Measurements from ENCODE around the gene BTBD10. TPM values are rescaled to one million over a fixed set of nuclear protein-coding genes. Genes with fewer than 3 reads are reported as not detected.
A peak's percentile ranks its signal among the peaks of the same experiment; 100 is the strongest.

BTBD10 gene
- total RNA-seq, 2 donors from 2014 or later: 26.1 to 28.0 TPM

DNA sequence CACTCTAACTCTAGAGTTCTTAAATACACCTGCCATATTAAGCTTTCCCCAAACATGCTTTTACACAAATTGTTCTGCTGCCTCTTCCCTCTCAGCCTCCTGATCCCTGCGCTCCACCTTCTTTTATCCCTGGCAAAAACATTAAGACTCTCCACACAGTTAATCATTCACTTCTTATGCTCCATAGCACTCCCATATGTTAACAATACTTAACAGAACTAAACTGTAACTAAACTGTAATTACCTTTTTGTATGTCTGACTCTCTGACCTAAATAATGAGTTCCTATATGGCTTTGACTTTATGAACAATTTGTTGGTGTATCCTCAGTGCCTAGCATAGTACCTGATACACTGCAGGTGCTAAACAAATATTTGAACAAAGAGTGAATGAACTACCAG is 71.8 kb downstream of the BTBD10 start:
- no peak for DNase-seq (ENCODE audit: low spot score)
- peaks cover 18% of the 10 kb centered on the region for H3K36me3 ChIP-seq
- H3K27me3 ChIP-seq: no peaks in the 10 kb centered on the region
- no peak overlapping the region for H3K4me3 ChIP-seq
- H3K27ac ChIP-seq: no peak overlapping the region
- no peaks in the 10 kb centered on the region for H3K9me3 ChIP-seq
- no peaks in the 10 kb centered on the region for H3K4me1 ChIP-seq
- TF ChIP-seq CTCF (IDR thresholded peaks at IDR 0.05): no peak

- Histone ChIP-seq H3K9me3 (no peaks in the 10 kb centered on the region), H3K27me3 (no peaks in the 10 kb centered on the region), H3K36me3 (peaks cover 26% of the 10 kb centered on the region), H3K27ac (no peak overlapping the region), H3K4me1 (no peaks in the 10 kb centered on the region), H3K4me3 (no peak overlapping the region)
- no peak for DNase-seq (ENCODE audit: low spot score)
- no peak for TF ChIP-seq CTCF (IDR thresholded peaks at IDR 0.05)
Measured at GRCh38 chr11:13388741-13389140, 74.3 kb downstream of the BTBD10 start.

DNA sequence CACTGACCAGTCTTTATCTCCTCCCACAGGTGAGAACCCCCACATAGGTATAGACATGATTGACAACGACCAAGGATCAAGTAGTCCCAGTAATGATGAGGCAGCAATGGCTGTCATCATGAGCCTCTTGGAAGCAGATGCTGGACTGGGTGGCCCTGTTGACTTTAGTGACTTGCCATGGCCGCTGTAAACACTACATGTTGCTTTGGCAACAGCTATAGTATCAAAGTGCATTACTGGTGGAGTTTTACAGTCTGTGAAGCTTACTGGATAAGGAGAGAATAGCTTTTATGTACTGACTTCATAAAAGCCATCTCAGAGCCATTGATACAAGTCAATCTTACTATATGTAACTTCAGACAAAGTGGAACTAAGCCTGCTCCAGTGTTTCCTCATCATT is 76.5 kb downstream of the BTBD10 start:
- Histone ChIP-seq H3K4me1 (no peaks in the 10 kb centered on the region), H3K4me3 (no peak overlapping the region), H3K27ac (no peak overlapping the region), H3K9me3 (no peaks in the 10 kb centered on the region), H3K36me3 (peaks cover 40% of the 10 kb centered on the region), H3K27me3 (no peaks in the 10 kb centered on the region)
- no peak for TF ChIP-seq CTCF (IDR thresholded peaks at IDR 0.05)
- no peak for DNase-seq (ENCODE audit: low spot score)

DNA sequence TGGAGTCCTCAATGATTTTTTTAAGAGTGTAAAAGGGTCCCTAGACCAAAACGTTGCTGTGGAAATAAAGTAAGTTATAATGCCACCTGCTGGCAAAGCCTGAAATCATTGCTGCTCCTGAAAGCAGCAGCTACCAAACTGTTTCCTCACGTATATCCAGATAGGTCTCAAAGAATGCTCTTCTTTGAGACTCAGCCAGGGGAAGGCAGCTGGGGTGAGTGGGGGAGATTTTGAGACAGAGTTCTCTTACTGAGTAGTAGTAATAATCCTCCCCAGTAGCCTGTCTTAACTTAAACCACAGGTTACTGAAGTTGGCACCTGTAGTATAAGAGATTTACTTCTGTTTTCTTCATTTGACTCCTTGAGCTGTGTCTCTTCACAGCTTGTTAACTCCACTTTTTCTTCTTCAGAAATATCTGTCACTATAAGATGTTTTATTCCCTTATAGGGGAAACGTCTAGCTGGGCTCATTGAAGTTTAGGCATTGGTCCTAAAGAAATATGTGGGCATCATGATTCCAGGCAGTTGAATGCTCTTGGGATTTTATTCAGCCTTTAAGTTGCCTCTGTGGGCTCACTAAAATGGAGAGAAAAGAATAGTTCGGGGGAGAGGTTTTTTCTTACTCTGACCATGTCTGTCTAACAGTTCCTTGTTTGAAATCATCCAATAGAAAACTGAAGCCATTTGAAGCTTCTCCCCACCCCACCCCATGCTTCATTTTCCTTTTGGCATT is 77.9 kb downstream of the BTBD10 start:
- Histone ChIP-seq H3K4me1 (no peaks in the 10 kb centered on the region), H3K36me3 (peaks cover 55% of the 10 kb centered on the region), H3K4me3 (no peak overlapping the region), H3K27ac (no peak overlapping the region), H3K9me3 (no peaks in the 10 kb centered on the region), H3K27me3 (no peaks in the 10 kb centered on the region)
- peak; percentile 41 to 72 for TF ChIP-seq CTCF (IDR thresholded peaks at IDR 0.05)
- DNase-seq (ENCODE audit: low spot score): no peak

DNA sequence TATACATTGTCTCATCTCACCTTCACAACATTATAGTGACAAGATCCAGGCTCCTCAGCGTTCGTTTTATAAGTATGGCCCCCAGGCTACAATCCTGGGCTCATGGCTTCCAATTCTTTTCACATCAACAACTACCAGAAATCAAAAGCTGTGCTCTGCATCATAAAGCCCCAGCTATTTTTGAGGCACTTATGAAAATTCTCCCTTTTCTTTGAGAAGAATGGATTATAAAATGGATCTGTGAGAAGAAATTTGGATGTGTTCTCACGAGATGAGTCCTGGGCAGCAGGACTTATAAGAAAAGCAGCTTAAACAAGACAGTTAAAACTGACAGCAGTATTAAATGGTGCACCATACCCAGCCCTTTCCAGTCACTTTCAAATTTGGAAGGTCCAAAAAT is 80.3 kb downstream of the BTBD10 start:
- Histone ChIP-seq H3K4me1 (no peaks in the 10 kb centered on the region), H3K36me3 (peaks cover 68% of the 10 kb centered on the region), H3K4me3 (no peak overlapping the region), H3K27me3 (no peaks in the 10 kb centered on the region), H3K9me3 (no peaks in the 10 kb centered on the region), H3K27ac (no peak overlapping the region)
- no peak for DNase-seq (ENCODE audit: low spot score)
- TF ChIP-seq CTCF (IDR thresholded peaks at IDR 0.05): no peak

DNA sequence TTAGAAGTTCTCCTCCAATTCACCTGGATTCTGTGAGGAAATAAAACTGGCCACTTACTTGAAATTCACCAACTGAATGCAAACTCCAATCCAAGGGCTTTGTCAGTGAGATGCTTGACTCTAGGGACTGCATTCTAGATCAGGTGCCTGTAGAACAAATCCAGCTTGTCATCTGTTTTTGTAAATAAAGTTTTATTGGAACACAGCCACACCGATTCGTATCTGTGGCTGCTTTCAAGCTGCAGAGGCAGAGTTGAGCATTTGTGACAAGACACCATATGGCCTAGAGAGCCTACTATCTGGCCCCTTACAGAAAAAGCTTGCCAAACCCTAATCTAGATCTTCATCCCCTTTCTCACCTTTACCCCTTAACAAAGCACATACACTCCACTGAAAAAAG is 82.3 kb downstream of the BTBD10 start:
- Histone ChIP-seq H3K27ac (no peak overlapping the region), H3K4me1 (no peaks in the 10 kb centered on the region), H3K27me3 (no peaks in the 10 kb centered on the region), H3K9me3 (no peaks in the 10 kb centered on the region), H3K4me3 (no peak overlapping the region), H3K36me3 (peaks cover 82% of the 10 kb centered on the region)
- TF ChIP-seq CTCF (IDR thresholded peaks at IDR 0.05): no peak
- DNase-seq (ENCODE audit: low spot score): no peak
